Measurements from ENCODE around the gene MED31. TPM values are rescaled to one million over a fixed set of nuclear protein-coding genes. Genes with fewer than 3 reads are reported as not detected.
"Not testable (repeated sequence)": the region's sequence is repeated elsewhere in the genome, so short reads cannot be mapped to it uniquely, and the experiment has no call there.

The MED31 gene
- polyA plus RNA-seq, 4 donors, result 7.6 to 13.7 (median 10.4) TPM

DNA sequence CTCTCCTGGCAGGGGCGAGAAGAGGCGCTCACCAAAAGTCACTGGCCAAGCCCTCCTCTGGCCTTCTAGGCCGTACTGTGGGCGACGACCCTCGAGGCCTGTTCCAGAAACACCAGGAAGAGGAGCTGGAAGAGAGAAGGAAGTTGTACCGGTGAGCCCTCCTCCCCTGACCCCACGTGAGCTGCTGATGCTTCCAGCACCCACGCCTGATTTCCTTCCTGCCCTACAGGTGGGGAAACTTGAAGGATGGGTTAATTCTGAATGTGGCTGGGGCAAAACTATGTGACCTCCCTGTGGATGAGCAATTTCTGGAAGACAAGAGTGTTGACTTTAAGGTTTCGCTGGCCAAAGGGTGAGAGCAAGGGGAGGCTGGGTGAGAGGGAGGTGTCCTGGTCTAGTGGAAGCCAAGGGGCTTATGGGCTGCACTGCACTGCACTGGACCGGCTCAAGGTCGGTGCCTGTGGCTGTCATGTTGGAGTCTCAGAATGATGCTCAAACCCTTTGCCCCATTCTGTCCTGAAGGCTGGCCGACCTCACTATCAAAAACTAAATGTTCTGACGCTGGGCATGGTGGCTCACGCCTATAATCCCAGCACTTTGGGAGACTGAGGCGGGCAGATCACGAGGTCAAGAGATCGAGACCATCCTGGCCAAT lies 6.4 kb upstream of the MED31 start:
- H3K4me1 ChIP-seq (ENCODE audit: control insufficient read depth in 3 of 3, insufficient read depth in 2 of 3, low read depth in 1 of 3, low read length in 2 of 3), result peaks cover 0 to 21% (median 0%) of the 10 kb centered on the region in 3 donors
- no peak overlapping the region for H3K4me3 ChIP-seq (ENCODE audit: low read depth in 1 of 3, low read length in 3 of 3)
- no peaks in the 10 kb centered on the region for H3K36me3 ChIP-seq (ENCODE audit: control insufficient read depth in 3 of 3, insufficient read depth in 2 of 3, low read depth in 1 of 3, low read length in 3 of 3)
- 73 to 82% (median 79%) methylated on average over 17 to 18 of the region's 18 CpGs for WGBS, 3 donors
- DNase-seq (no peak), FAIRE-seq (no peak)
- no peaks in the 10 kb centered on the region for H3K9me3 ChIP-seq (ENCODE audit: control insufficient read depth in 2 of 2, insufficient read depth in 1 of 2, low read depth in 1 of 2, low read length in 1 of 2)
- no peak overlapping the region for H3K27ac ChIP-seq (ENCODE audit: low read depth in 1 of 3, low read length in 2 of 3)
- H3K27me3 ChIP-seq (ENCODE audit: control insufficient read depth in 3 of 3, insufficient read depth in 3 of 3, low read length in 3 of 3), result peaks cover 0 to 13% (median 0%) of the 10 kb centered on the region in 3 donors

DNA sequence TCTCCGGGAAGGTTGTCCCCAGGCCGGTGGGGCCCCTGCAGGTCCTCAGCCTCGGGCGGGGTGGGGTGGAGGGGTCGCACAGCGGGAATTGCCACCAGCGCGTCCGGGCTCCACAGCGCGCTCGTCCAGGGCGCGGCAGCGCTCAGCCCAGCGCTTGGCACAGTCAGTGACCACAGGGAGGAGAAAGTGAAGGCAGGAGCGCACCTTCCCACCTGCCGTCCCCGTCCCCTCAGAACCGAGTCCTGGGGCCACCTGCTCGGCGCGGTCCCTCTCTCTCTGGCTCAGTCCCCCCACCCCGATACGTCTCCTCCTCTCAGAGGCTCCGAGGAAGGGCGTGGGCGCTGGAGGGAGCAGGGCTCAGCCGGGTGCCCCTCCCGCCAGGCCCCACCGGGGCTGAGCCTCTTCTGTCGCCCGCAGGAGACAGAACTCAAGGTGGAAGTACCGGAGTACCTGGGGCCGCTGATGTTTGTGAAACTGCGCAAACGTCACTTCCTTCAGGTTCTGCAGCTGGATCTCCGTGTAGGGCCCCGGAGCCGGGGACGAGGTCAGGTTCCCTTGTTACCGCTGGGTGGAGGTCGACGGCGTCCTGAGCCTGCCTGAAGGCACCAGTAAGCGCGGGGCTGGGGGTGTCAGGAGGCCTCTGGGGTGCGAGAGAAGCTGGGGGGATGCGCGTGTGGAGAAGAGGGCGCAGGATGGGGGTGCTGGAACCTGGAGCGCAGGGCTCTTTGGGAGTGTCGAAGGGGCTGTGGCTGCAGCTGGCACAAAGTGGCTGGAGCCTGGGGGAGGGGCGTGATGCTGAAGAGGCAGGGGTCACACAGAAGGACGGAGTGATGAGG lies 5.6 kb upstream of the MED31 start:
- DNase-seq; FAIRE-seq; H3K27ac ChIP-seq (ENCODE audit: low read depth in 1 of 3, low read length in 2 of 3); H3K9me3 ChIP-seq (ENCODE audit: control insufficient read depth in 2 of 2, insufficient read depth in 1 of 2, low read depth in 1 of 2, low read length in 1 of 2); H3K36me3 ChIP-seq (ENCODE audit: control insufficient read depth in 3 of 3, insufficient read depth in 2 of 3, low read depth in 1 of 3, low read length in 3 of 3): not testable (repeated sequence)
- 4 to 7% (median 6%) methylated on average over 46 to 52 of the region's 55 CpGs for WGBS, 3 donors
- H3K27me3 ChIP-seq (ENCODE audit: control insufficient read depth in 3 of 3, insufficient read depth in 3 of 3, low read length in 3 of 3), result peaks cover 0 to 13% (median 0%) of the 10 kb centered on the region in 3 donors
- peak overlapping the region in 2 of 3 donors; percentile 19 to 33 for H3K4me3 ChIP-seq (ENCODE audit: low read depth in 1 of 3, low read length in 3 of 3)
- peaks cover 0 to 26% (median 1%) of the 10 kb centered on the region in 3 donors for H3K4me1 ChIP-seq (ENCODE audit: control insufficient read depth in 3 of 3, insufficient read depth in 2 of 3, low read depth in 1 of 3, low read length in 2 of 3)

DNA sequence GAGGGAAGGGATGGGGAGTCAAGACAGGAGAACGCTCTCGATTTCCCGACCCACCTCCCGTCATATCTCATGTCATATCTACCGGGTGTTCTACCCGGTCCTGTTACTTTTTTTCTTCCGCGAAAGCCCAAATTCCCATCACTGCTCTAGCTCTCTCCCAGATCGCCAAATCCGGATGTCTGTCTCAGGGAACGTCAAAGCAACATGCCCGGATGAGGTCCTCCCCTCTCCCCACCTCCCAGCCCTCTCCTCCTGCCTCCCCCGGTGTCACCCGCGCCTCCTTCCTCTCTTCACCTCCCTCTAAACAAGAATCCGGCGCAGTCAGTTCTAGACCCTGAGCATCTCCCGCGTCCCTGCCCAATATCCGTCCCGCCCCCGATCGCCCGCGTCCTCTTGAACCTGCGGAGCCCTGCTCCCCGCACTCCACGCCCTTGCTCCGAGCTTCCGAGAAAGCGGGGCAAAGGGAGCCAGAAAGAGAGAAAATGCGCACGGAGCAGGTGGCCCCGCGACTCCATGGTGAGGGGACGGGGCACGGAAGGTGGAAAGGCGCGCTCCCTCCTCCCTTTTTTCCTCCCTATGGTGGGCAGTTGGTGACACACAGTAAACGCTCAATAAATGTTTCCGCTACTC lies 4.4 kb upstream of the MED31 start:
- not testable (repeated sequence) for H3K36me3 ChIP-seq (ENCODE audit: control insufficient read depth in 3 of 3, insufficient read depth in 2 of 3, low read depth in 1 of 3, low read length in 3 of 3); H3K27ac ChIP-seq (ENCODE audit: low read depth in 1 of 3, low read length in 2 of 3); DNase-seq; H3K9me3 ChIP-seq (ENCODE audit: control insufficient read depth in 2 of 2, insufficient read depth in 1 of 2, low read depth in 1 of 2, low read length in 1 of 2); H3K4me3 ChIP-seq (ENCODE audit: low read depth in 1 of 3, low read length in 3 of 3); FAIRE-seq
- Histone ChIP-seq H3K4me1 (ENCODE audit: control insufficient read depth in 3 of 3, insufficient read depth in 2 of 3, low read depth in 1 of 3, low read length in 2 of 3) (peaks cover 0 to 27% (median 4%) of the 10 kb centered on the region in 3 donors), H3K27me3 (ENCODE audit: control insufficient read depth in 3 of 3, insufficient read depth in 3 of 3, low read length in 3 of 3) (peaks cover 0 to 13% (median 0%) of the 10 kb centered on the region in 3 donors)
- 1 to 4% (median 3%) methylated on average over 28 to 33 of the region's 41 CpGs for WGBS, 3 donors

DNA sequence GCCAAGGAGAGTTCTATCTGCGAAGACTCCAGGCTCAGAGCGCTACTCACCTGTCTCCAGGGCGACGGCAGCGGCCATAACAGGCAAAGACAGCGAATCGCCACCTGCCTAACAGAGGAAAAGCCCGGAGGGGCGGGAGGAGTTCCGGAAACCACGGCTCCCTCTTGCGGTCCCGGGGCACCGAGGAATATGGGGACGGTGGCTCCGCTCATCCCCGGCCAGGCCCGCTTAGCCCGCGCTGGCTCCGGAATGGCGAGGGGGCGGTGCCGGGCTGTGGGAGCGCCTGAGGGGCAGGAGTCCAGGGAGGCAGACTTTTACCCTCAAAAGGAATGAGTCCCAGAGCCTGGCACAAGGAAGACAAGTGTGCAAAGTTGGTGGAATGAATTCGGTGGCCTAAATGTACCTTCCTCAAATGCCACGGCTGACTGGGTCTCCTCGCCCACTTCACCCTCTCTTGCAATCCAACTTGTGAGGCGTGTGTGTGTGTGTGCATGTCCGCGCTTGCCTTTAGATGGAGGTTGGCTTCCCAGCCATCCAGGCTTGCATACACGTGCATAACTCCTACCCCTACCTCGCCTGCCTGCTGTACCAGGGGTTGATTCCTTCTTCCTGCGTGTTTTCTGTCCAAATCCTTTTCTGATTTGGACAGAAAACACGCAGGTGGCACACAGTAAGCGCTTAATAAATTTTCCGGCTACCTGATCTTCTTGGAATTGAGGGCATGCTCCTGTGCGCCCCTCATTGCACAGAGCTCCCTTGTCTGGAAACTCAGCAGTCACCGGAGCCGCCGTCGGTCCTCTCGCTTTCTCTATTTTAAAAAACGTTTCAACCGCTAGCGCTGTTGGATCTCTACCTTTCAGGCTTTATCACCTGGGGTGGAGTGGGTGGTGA lies 3.7 kb upstream of the MED31 start:
- peak; percentile 64 to 75 for DNase-seq
- WGBS, 3 donors, result 12 to 28% (median 13%) methylated on average over 46 of the region's 46 CpGs

DNA sequence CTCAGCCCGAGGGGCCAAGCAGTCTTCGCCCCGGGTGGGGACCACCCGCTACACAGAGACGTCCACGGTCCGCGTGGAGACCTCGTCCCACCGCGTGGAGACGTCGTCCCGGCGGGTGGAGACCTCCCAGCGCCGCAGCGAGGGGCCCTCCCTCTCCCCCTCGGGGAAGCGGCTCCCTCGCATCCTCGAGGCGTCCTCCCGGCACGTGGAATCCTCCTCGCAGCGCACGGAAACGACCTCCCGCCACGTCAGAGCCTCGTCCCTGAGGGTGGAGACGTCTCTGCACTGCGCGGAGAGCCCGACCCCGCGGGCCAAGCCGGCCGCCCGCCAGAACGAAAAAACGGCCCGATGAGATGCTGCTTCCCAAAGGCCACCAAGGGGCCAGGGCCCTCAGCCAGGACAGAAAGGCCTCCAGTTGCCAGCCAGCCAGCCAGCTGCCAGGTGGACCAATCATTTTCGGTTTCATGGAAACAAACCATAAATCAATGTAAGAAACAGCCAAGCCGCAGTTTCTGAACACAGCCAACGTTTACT lies 581 bp upstream of the MED31 start:
- peak overlapping the region; percentile 89 to 90 (median 89) for H3K27ac ChIP-seq (ENCODE audit: low read depth in 1 of 3, low read length in 2 of 3)
- H3K36me3 ChIP-seq (ENCODE audit: control insufficient read depth in 3 of 3, insufficient read depth in 2 of 3, low read depth in 1 of 3, low read length in 3 of 3), result peaks cover 0 to 2% (median 0%) of the 10 kb centered on the region in 3 donors
- DNase-seq (peak; percentile 66 to 80), FAIRE-seq (no peak)
- no peaks in the 10 kb centered on the region for H3K9me3 ChIP-seq (ENCODE audit: control insufficient read depth in 2 of 2, insufficient read depth in 1 of 2, low read depth in 1 of 2, low read length in 1 of 2)
- H3K27me3 ChIP-seq (ENCODE audit: control insufficient read depth in 3 of 3, insufficient read depth in 3 of 3, low read length in 3 of 3), result peaks cover 0 to 13% (median 0%) of the 10 kb centered on the region in 3 donors
- H3K4me1 ChIP-seq (ENCODE audit: control insufficient read depth in 3 of 3, insufficient read depth in 2 of 3, low read depth in 1 of 3, low read length in 2 of 3), result peaks cover 0 to 27% (median 6%) of the 10 kb centered on the region in 3 donors
- peak overlapping the region; percentile 49 to 86 (median 81) for H3K4me3 ChIP-seq (ENCODE audit: low read depth in 1 of 3, low read length in 3 of 3)
- 2 to 6% (median 5%) methylated on average over 37 to 47 of the region's 47 CpGs for WGBS, 3 donors

More for the DNA sequence above, 3.7 kb upstream of the MED31 start:
- Histone ChIP-seq H3K27ac (ENCODE audit: low read depth in 1 of 3, low read length in 2 of 3) (no peak overlapping the region), H3K27me3 (ENCODE audit: control insufficient read depth in 3 of 3, insufficient read depth in 3 of 3, low read length in 3 of 3) (peaks cover 0 to 13% (median 0%) of the 10 kb centered on the region in 3 donors), H3K36me3 (ENCODE audit: control insufficient read depth in 3 of 3, insufficient read depth in 2 of 3, low read depth in 1 of 3, low read length in 3 of 3) (no peaks in the 10 kb centered on the region), H3K4me3 (ENCODE audit: low read depth in 1 of 3, low read length in 3 of 3) (peak overlapping the region in 2 of 3 donors; percentile 28 to 37), H3K4me1 (ENCODE audit: control insufficient read depth in 3 of 3, insufficient read depth in 2 of 3, low read depth in 1 of 3, low read length in 2 of 3) (peaks cover 0 to 27% (median 6%) of the 10 kb centered on the region in 3 donors), H3K9me3 (ENCODE audit: control insufficient read depth in 2 of 2, insufficient read depth in 1 of 2, low read depth in 1 of 2, low read length in 1 of 2) (no peaks in the 10 kb centered on the region)
- no peak for FAIRE-seq

DNA sequence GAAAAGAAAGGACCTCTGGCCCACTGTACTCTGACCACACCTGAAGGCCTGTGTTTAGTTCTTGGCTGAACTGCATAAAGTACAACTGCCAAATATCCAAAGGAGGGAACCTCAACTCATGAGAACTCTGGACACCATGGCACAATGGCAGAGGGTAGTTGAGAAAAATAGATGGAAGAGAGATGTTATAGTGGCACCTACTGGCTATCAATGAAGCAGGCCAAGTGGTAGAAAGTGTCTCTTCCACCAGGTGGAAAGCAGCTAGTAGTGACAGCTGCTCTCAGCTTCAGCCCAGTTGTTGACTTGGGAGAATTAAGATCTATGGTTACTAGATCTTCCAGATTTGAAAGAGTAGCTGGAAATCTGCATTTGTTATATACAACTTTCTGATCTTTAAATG lies 3.2 kb downstream of the MED31 start:
- FAIRE-seq (no peak), DNase-seq (peak; percentile 24 to 40)
- Histone ChIP-seq H3K4me1 (ENCODE audit: control insufficient read depth in 3 of 3, insufficient read depth in 2 of 3, low read depth in 1 of 3, low read length in 2 of 3) (peaks cover 0 to 7% (median 6%) of the 10 kb centered on the region in 3 donors), H3K4me3 (ENCODE audit: low read depth in 1 of 3, low read length in 3 of 3) (no peak overlapping the region), H3K27ac (ENCODE audit: low read depth in 1 of 3, low read length in 2 of 3) (no peak overlapping the region), H3K9me3 (ENCODE audit: control insufficient read depth in 2 of 2, insufficient read depth in 1 of 2, low read depth in 1 of 2, low read length in 1 of 2) (no peaks in the 10 kb centered on the region), H3K36me3 (ENCODE audit: control insufficient read depth in 3 of 3, insufficient read depth in 2 of 3, low read depth in 1 of 3, low read length in 3 of 3) (peaks cover 0 to 14% (median 3%) of the 10 kb centered on the region in 3 donors), H3K27me3 (ENCODE audit: control insufficient read depth in 3 of 3, insufficient read depth in 3 of 3, low read length in 3 of 3) (no peaks in the 10 kb centered on the region)

DNA sequence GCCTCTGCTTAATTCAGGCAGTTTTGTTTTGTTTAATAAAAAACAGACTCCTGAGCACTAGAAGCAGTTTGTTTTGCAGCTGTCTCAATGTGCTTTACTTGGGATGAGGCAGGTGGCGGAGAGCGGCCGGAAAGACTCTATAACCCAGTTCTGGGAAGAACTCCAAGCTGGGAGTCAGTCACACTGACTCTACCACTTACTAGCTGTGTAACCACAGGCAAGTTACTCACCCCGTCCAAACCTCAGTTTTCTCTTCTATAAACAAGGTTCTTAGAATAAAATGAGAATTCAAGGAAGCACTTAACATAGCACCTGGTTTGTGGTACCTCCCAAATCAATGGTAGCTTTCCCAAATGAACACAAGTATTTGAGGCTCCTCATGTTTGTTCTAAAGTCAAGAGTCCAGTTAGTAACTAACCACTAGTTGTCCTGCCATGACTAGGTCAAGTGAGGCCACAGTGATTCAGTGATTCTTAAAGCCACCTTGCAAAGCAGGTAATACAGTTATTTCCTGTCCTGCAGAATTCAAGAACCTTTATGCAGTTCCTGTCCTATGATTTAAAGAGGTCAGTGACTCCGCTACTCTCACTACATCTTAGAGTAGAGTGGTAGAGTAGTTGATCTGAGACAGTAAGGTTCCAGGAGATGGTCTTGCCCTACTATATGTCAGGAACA lies 7.8 kb downstream of the MED31 start:
- no peak overlapping the region for H3K27ac ChIP-seq (ENCODE audit: low read depth in 1 of 3, low read length in 2 of 3)
- DNase-seq (no peak), FAIRE-seq (no peak)
- no peaks in the 10 kb centered on the region for H3K27me3 ChIP-seq (ENCODE audit: control insufficient read depth in 3 of 3, insufficient read depth in 3 of 3, low read length in 3 of 3)
- H3K4me3 ChIP-seq (ENCODE audit: low read depth in 1 of 3, low read length in 3 of 3), result no peak overlapping the region
- H3K4me1 ChIP-seq (ENCODE audit: control insufficient read depth in 3 of 3, insufficient read depth in 2 of 3, low read depth in 1 of 3, low read length in 2 of 3), result peaks cover 2 to 11% (median 11%) of the 10 kb centered on the region in 3 donors
- 76 to 84% (median 80%) methylated on average over 5 of the region's 5 CpGs for WGBS, 3 donors
- peaks cover 0 to 14% (median 3%) of the 10 kb centered on the region in 3 donors for H3K36me3 ChIP-seq (ENCODE audit: control insufficient read depth in 3 of 3, insufficient read depth in 2 of 3, low read depth in 1 of 3, low read length in 3 of 3)
- H3K9me3 ChIP-seq (ENCODE audit: control insufficient read depth in 2 of 2, insufficient read depth in 1 of 2, low read depth in 1 of 2, low read length in 1 of 2), result no peaks in the 10 kb centered on the region

Data from small intestine (tissue), 7 donors.